OCI-LY1 (cell line): ENCODE results near the gene TTC23.

Source experiments
- CTCF ChIP-seq: fragments of 200-600 bp; sonication (generic), shearing (Covaris generic); IDR thresholded peaks from 2 replicates; pipeline ENCODE4 v1.5.1; 2017; ENCODE audit warnings: mild to moderate bottlenecking, antibody characterized with exemption, low read length, moderate library complexity, mixed read lengths
- EZH2 ChIP-seq: fragments of 200-600 bp; sonication (generic), shearing (Covaris generic); IDR thresholded peaks from 2 replicates; pipeline ENCODE4 v1.8.0; 2017; ENCODE audit warnings: borderline replicate concordance, mixed run types, mild to moderate bottlenecking, antibody characterized with exemption, low read length, moderate library complexity, mixed read lengths

- TF ChIP-seq CTCF (no peak), EZH2 (no peak)
Observed at GRCh38 chr15:99252326-99252725, 2.9 kb upstream of the TTC23 start.
